ENCODE measurements around the gene AGXT. TPM values are rescaled to one million over a fixed set of nuclear protein-coding genes. Genes with fewer than 3 reads are reported as not detected.
A peak's percentile ranks its signal among the peaks of the same experiment; 100 is the strongest.
"Not testable (repeated sequence)": the region's sequence is repeated elsewhere in the genome, so short reads cannot be mapped to it uniquely, and the experiment has no call there.

Gene AGXT
- total RNA-seq, 2 donors from 2014 or later = not detected

GRCh38 chr2:240833724-240834285 lies 34.8 kb upstream of the AGXT start:
- Mint-ChIP-seq H3K36me3 (ENCODE audit: low read depth) (no peaks in the 10 kb centered on the region), H3K4me1 (peaks cover 3% of the 10 kb centered on the region), H3K27me3 (peaks cover 29% of the 10 kb centered on the region), H3K4me3 (no peak overlapping the region), H3K27ac (no peak overlapping the region)
- ATAC-seq (no peak), DNase-seq (no peak)
- no peaks in the 10 kb centered on the region for H3K9me3 ChIP-seq (ENCODE audit: control insufficient read depth, low read length, poor library complexity, severe bottlenecking)

GRCh38 chr2:240834377-240834975 lies 34.1 kb upstream of the AGXT start:
- no peaks in the 10 kb centered on the region for H3K9me3 ChIP-seq (ENCODE audit: control insufficient read depth, low read length, poor library complexity, severe bottlenecking)
- no peak overlapping the region for H3K27ac Mint-ChIP-seq
- DNase-seq = no peak
- no peak for ATAC-seq
- H3K4me3 Mint-ChIP-seq = no peak overlapping the region
- peaks cover 23% of the 10 kb centered on the region for H3K27me3 Mint-ChIP-seq
- no peaks in the 10 kb centered on the region for H3K36me3 Mint-ChIP-seq (ENCODE audit: low read depth)
- peaks cover 3% of the 10 kb centered on the region for H3K4me1 Mint-ChIP-seq

GRCh38 chr2:240835528-240835927 lies 33.1 kb upstream of the AGXT start:
- H3K4me3 Mint-ChIP-seq = no peak overlapping the region
- H3K27ac Mint-ChIP-seq = no peak overlapping the region
- no peaks in the 10 kb centered on the region for H3K36me3 Mint-ChIP-seq (ENCODE audit: low read depth)
- peaks cover 3% of the 10 kb centered on the region for H3K4me1 Mint-ChIP-seq
- H3K9me3 ChIP-seq (ENCODE audit: control insufficient read depth, low read length, poor library complexity, severe bottlenecking) = no peaks in the 10 kb centered on the region
- H3K27me3 Mint-ChIP-seq = peaks cover 22% of the 10 kb centered on the region
- ATAC-seq (no peak), DNase-seq (no peak)

GRCh38 chr2:240836781-240837467 lies 31.7 kb upstream of the AGXT start:
- ATAC-seq (no peak), DNase-seq (no peak)
- no peaks in the 10 kb centered on the region for H3K36me3 Mint-ChIP-seq (ENCODE audit: low read depth)
- no peak overlapping the region for H3K4me3 Mint-ChIP-seq
- peaks cover 23% of the 10 kb centered on the region for H3K27me3 Mint-ChIP-seq
- H3K27ac Mint-ChIP-seq = no peak overlapping the region
- peaks cover under 1% of the 10 kb centered on the region for H3K4me1 Mint-ChIP-seq
- no peaks in the 10 kb centered on the region for H3K9me3 ChIP-seq (ENCODE audit: control insufficient read depth, low read length, poor library complexity, severe bottlenecking)

- no peaks in the 10 kb centered on the region for H3K9me3 ChIP-seq (ENCODE audit: control insufficient read depth, low read length, poor library complexity, severe bottlenecking)
- peaks cover 23% of the 10 kb centered on the region for H3K27me3 Mint-ChIP-seq
- ATAC-seq = no peak
- H3K36me3 Mint-ChIP-seq (ENCODE audit: low read depth) = no peaks in the 10 kb centered on the region
- no peak for DNase-seq
- H3K4me3 Mint-ChIP-seq = no peak overlapping the region
- H3K4me1 Mint-ChIP-seq = no peaks in the 10 kb centered on the region
- H3K27ac Mint-ChIP-seq = no peak overlapping the region
Measured at GRCh38 chr2:240837621-240838020, 31.0 kb upstream of the AGXT start.

GRCh38 chr2:240839152-240840143 lies 29.2 kb upstream of the AGXT start:
- Mint-ChIP-seq H3K27me3 (peaks cover 23% of the 10 kb centered on the region), H3K36me3 (ENCODE audit: low read depth) (no peaks in the 10 kb centered on the region), H3K27ac (no peak overlapping the region), H3K4me3 (no peak overlapping the region), H3K4me1 (no peaks in the 10 kb centered on the region)
- H3K9me3 ChIP-seq (ENCODE audit: control insufficient read depth, low read length, poor library complexity, severe bottlenecking) = no peaks in the 10 kb centered on the region
- DNase-seq (no peak), ATAC-seq (no peak)

GRCh38 chr2:240840435-240841060 lies 28.1 kb upstream of the AGXT start:
- Mint-ChIP-seq H3K36me3 (ENCODE audit: low read depth) (no peaks in the 10 kb centered on the region), H3K27ac (no peak overlapping the region), H3K27me3 (peaks cover 18% of the 10 kb centered on the region), H3K4me3 (no peak overlapping the region), H3K4me1 (no peaks in the 10 kb centered on the region)
- DNase-seq = no peak
- no peaks in the 10 kb centered on the region for H3K9me3 ChIP-seq (ENCODE audit: control insufficient read depth, low read length, poor library complexity, severe bottlenecking)
- peak; percentile 56 for ATAC-seq

GRCh38 chr2:240846309-240846708 lies 22.3 kb upstream of the AGXT start:
- H3K4me1 Mint-ChIP-seq; ATAC-seq; H3K4me3 Mint-ChIP-seq; H3K27me3 Mint-ChIP-seq; H3K36me3 Mint-ChIP-seq (ENCODE audit: low read depth); DNase-seq; H3K9me3 ChIP-seq (ENCODE audit: control insufficient read depth, low read length, poor library complexity, severe bottlenecking); H3K27ac Mint-ChIP-seq: not testable (repeated sequence)

GRCh38 chr2:240846873-240847595 lies 21.6 kb upstream of the AGXT start:
- Mint-ChIP-seq H3K27ac (no peak overlapping the region), H3K4me1 (peaks cover 3% of the 10 kb centered on the region), H3K4me3 (no peak overlapping the region), H3K27me3 (peaks cover 6% of the 10 kb centered on the region), H3K36me3 (ENCODE audit: low read depth) (no peaks in the 10 kb centered on the region)
- no peak for ATAC-seq
- no peaks in the 10 kb centered on the region for H3K9me3 ChIP-seq (ENCODE audit: control insufficient read depth, low read length, poor library complexity, severe bottlenecking)
- no peak for DNase-seq

GRCh38 chr2:240847817-240848216 lies 20.8 kb upstream of the AGXT start:
- DNase-seq = no peak
- no peak overlapping the region for H3K4me3 Mint-ChIP-seq
- no peak for ATAC-seq
- no peak overlapping the region for H3K27ac Mint-ChIP-seq
- peaks cover 11% of the 10 kb centered on the region for H3K27me3 Mint-ChIP-seq
- peaks cover 3% of the 10 kb centered on the region for H3K4me1 Mint-ChIP-seq
- no peaks in the 10 kb centered on the region for H3K36me3 Mint-ChIP-seq (ENCODE audit: low read depth)
- no peaks in the 10 kb centered on the region for H3K9me3 ChIP-seq (ENCODE audit: control insufficient read depth, low read length, poor library complexity, severe bottlenecking)

GRCh38 chr2:240848900-240849680 lies 19.5 kb upstream of the AGXT start:
- no peaks in the 10 kb centered on the region for H3K9me3 ChIP-seq (ENCODE audit: control insufficient read depth, low read length, poor library complexity, severe bottlenecking)
- Mint-ChIP-seq H3K4me1 (peaks cover 3% of the 10 kb centered on the region), H3K27ac (peak overlapping the region; percentile 51), H3K27me3 (peaks cover 11% of the 10 kb centered on the region), H3K4me3 (no peak overlapping the region), H3K36me3 (ENCODE audit: low read depth) (no peaks in the 10 kb centered on the region)
- ATAC-seq = no peak
- DNase-seq = no peak

- no peak for DNase-seq
- Mint-ChIP-seq H3K36me3 (ENCODE audit: low read depth) (no peaks in the 10 kb centered on the region), H3K27me3 (peaks cover 11% of the 10 kb centered on the region), H3K27ac (peak overlapping the region; percentile 51), H3K4me3 (no peak overlapping the region), H3K4me1 (peaks cover 3% of the 10 kb centered on the region)
- no peak for ATAC-seq
- H3K9me3 ChIP-seq (ENCODE audit: control insufficient read depth, low read length, poor library complexity, severe bottlenecking) = no peaks in the 10 kb centered on the region
Measured at GRCh38 chr2:240850026-240850425, 18.6 kb upstream of the AGXT start.
